HEK293 (cell line): ENCODE measurements around the gene BYSL.
A peak's percentile ranks its signal among the peaks of the same experiment; 100 is the strongest.

Experiments used
- BCL11B ChIP-seq: fragments of 450-650 bp; formaldehyde crosslinking; IDR thresholded peaks from 2 replicates; pipeline ENCODE4 v1.5.1; 2016; ENCODE audit warnings: low read depth, missing biosample characterization, missing genetic modification characterization
- KLF10 ChIP-seq: fragments of 450-650 bp; IDR thresholded peaks from 2 replicates; pipeline ENCODE4 v1.5.1; 2018; ENCODE audit warnings: missing biosample characterization, mild to moderate bottlenecking, missing genetic modification characterization
- KLF16 ChIP-seq: fragments of 450-650 bp; formaldehyde crosslinking; IDR thresholded peaks from 2 replicates; pipeline ENCODE4 v1.5.1; 2017; ENCODE audit warnings: missing biosample characterization, missing genetic modification characterization
- MYNN ChIP-seq: fragments of 450-650 bp; formaldehyde crosslinking; IDR thresholded peaks from 2 replicates; pipeline ENCODE4 v1.5.1; 2016; ENCODE audit warnings: missing biosample characterization, missing genetic modification characterization, borderline replicate concordance
- PBX3 ChIP-seq: sonication (generic); formaldehyde crosslinking; IDR thresholded peaks from 2 replicates; pipeline ENCODE4 v1.8.1; 2022; ENCODE audit warnings: mild to moderate bottlenecking, moderate library complexity, missing genetic modification reagents
- TCF7L2 ChIP-seq: IDR thresholded peaks from 2 replicates; pipeline ENCODE4 v1.6.1; 2011; ENCODE audit warnings: low read depth, mild to moderate bottlenecking, inconsistent platforms, low read length, moderate library complexity, borderline replicate concordance
- ZBTB10 ChIP-seq: fragments of 450-650 bp; formaldehyde crosslinking; IDR thresholded peaks from 2 replicates; pipeline ENCODE4 v1.5.1; 2016; ENCODE audit warnings: missing biosample characterization, missing genetic modification characterization
- ZBTB21 ChIP-seq: fragments of 450-650 bp; formaldehyde crosslinking; IDR thresholded peaks from 2 replicates; pipeline ENCODE4 v1.5.1; 2017; ENCODE audit warnings: missing biosample characterization, missing genetic modification characterization
- ZBTB26 ChIP-seq: fragments of 450-650 bp; formaldehyde crosslinking; optimal IDR thresholded peaks from 2 replicates; pipeline ENCODE3; 2016; ENCODE audit warnings: missing biosample characterization, mild to moderate bottlenecking, missing genetic modification characterization
- ZBTB44 ChIP-seq: fragments of 450-650 bp; IDR thresholded peaks from 2 replicates; pipeline ENCODE4 v1.5.1; 2018; ENCODE audit warnings: missing biosample characterization, mild to moderate bottlenecking, missing genetic modification characterization
- ZFP3 ChIP-seq: fragments of 450-650 bp; formaldehyde crosslinking; IDR thresholded peaks from 2 replicates; pipeline ENCODE4 v1.5.1; 2016; ENCODE audit warnings: low read depth, missing biosample characterization, missing genetic modification characterization
- ZFP69B ChIP-seq: fragments of 450-650 bp; formaldehyde crosslinking; IDR thresholded peaks from 2 replicates; pipeline ENCODE4 v1.5.1; 2016; ENCODE audit warnings: missing biosample characterization, missing genetic modification characterization
- ZNF121 ChIP-seq: fragments of 450-650 bp; formaldehyde crosslinking; IDR thresholded peaks from 2 replicates; pipeline ENCODE4 v1.5.1; 2016; ENCODE audit warnings: missing biosample characterization, missing genetic modification characterization
- ZNF132 ChIP-seq: fragments of 450-650 bp; formaldehyde crosslinking; IDR thresholded peaks from 2 replicates; pipeline ENCODE4 v1.5.1; 2017; ENCODE audit warnings: missing biosample characterization, missing genetic modification characterization, borderline replicate concordance
- ZNF202 ChIP-seq: fragments of 450-650 bp; formaldehyde crosslinking; IDR thresholded peaks from 2 replicates; pipeline ENCODE4 v1.5.1; 2016; ENCODE audit warnings: missing biosample characterization, missing genetic modification characterization, borderline replicate concordance
- ZNF214 ChIP-seq: fragments of 450-650 bp; formaldehyde crosslinking; IDR thresholded peaks from 2 replicates; pipeline ENCODE4 v1.5.1; 2017; ENCODE audit warnings: missing biosample characterization, mild to moderate bottlenecking, missing genetic modification characterization, borderline replicate concordance
- ZNF26 ChIP-seq: fragments of 450-650 bp; formaldehyde crosslinking; IDR thresholded peaks from 2 replicates; pipeline ENCODE4 v1.5.1; 2016; ENCODE audit warnings: missing biosample characterization, missing genetic modification characterization
- ZNF423 ChIP-seq: fragments of 450-650 bp; formaldehyde crosslinking; IDR thresholded peaks from 2 replicates; pipeline ENCODE4 v1.5.1; 2016; ENCODE audit warnings: missing biosample characterization, missing genetic modification characterization
- ZNF473 ChIP-seq: fragments of 450-650 bp; formaldehyde crosslinking; IDR thresholded peaks from 2 replicates; pipeline ENCODE4 v1.5.1; 2017; ENCODE audit warnings: missing biosample characterization, missing genetic modification characterization
- ZNF561 ChIP-seq: fragments of 450-650 bp; IDR thresholded peaks from 2 replicates; pipeline ENCODE4 v1.5.1; 2018; ENCODE audit warnings: missing biosample characterization, missing genetic modification characterization, borderline replicate concordance
- ZNF580 ChIP-seq: fragments of 450-650 bp; formaldehyde crosslinking; IDR thresholded peaks from 2 replicates; pipeline ENCODE4 v1.5.1; 2016; ENCODE audit warnings: missing biosample characterization, missing genetic modification characterization
- ZNF585B ChIP-seq: fragments of 450-650 bp; formaldehyde crosslinking; IDR thresholded peaks from 2 replicates; pipeline ENCODE4 v1.5.1; 2016; ENCODE audit warnings: missing biosample characterization, missing genetic modification characterization
- ZNF623 ChIP-seq: fragments of 450-650 bp; formaldehyde crosslinking; IDR thresholded peaks from 2 replicates; pipeline ENCODE4 v1.5.1; 2016; ENCODE audit warnings: missing biosample characterization, missing genetic modification characterization
- ZNF658 ChIP-seq: fragments of 450-650 bp; formaldehyde crosslinking; IDR thresholded peaks from 2 replicates; pipeline ENCODE4; 2016; ENCODE audit warnings: missing biosample characterization, missing genetic modification characterization
- ZNF701 ChIP-seq: fragments of 450-650 bp; formaldehyde crosslinking; IDR thresholded peaks from 2 replicates; pipeline ENCODE4 v1.5.1; 2016; ENCODE audit warnings: missing biosample characterization, missing genetic modification characterization
- ZNF747 ChIP-seq: fragments of 450-650 bp; formaldehyde crosslinking; IDR thresholded peaks from 2 replicates; pipeline ENCODE4 v1.5.1; 2016; ENCODE audit warnings: missing biosample characterization, missing genetic modification characterization
- ZNF76 ChIP-seq: fragments of 450-650 bp; formaldehyde crosslinking; IDR thresholded peaks from 2 replicates; pipeline ENCODE4; 2016; ENCODE audit warnings: low read depth, missing biosample characterization, missing genetic modification characterization, borderline replicate concordance
- ZNF830 ChIP-seq: fragments of 450-650 bp; IDR thresholded peaks from 2 replicates; pipeline ENCODE4 v1.5.0; 2018; ENCODE audit warnings: missing biosample characterization, missing genetic modification characterization, low read depth, mild to moderate bottlenecking, moderate library complexity
- ZSCAN4 ChIP-seq: fragments of 450-650 bp; formaldehyde crosslinking; IDR thresholded peaks from 2 replicates; pipeline ENCODE4 v1.5.1; 2017; ENCODE audit warnings: missing biosample characterization, missing genetic modification characterization

The BYSL gene

GRCh38 chr6:41920921-41921711 is at the start of gene BYSL, which contains the start of gene MED20 (continued):
- TF ChIP-seq ZBTB10 (tag by site-specific recombination) (peak; percentile 66), ZBTB21 (tag by site-specific recombination) (peak; percentile 96), BCL11B (no peak), ZNF580 (tag by site-specific recombination) (no peak; the same call in 1 of the 2 replicates), ZFP69B (tag by site-specific recombination) (no peak; the same call in 1 of the 2 replicates), ZNF623 (tag by site-specific recombination) (no peak), ZBTB26 (tag by site-specific recombination) (no peak), PBX3 (peak; percentile 30; the same call in 1 of the 2 replicates), ZNF658 (tag by site-specific recombination) (no peak), ZNF132 (tag by site-specific recombination) (no peak), ZNF76 (tag by site-specific recombination) (0 out of 2 replicates have a peak, but pooled peaks have one; percentile 27), MYNN (no peak), ZNF473 (no peak), ZNF561 (peak; percentile 93), ZNF423 (tag by site-specific recombination) (no peak), ZNF747 (no peak), ZFP3 (no peak), ZNF701 (no peak), ZNF214 (no peak), ZNF202 (tag by site-specific recombination) (no peak), ZNF585B (tag by site-specific recombination) (no peak), TCF7L2 (no peak), KLF10 (tag by site-specific recombination) (peak; percentile 96), ZNF830 (tag by site-specific recombination) (no peak), KLF16 (tag by site-specific recombination) (peak; percentile 97), ZNF121 (tag by site-specific recombination) (no peak), ZSCAN4 (tag by site-specific recombination) (no peak), ZNF26 (tag by site-specific recombination) (no peak), ZBTB44 (tag by site-specific recombination) (no peak)
